ENCODE data around the gene FBXO8.

GRCh38 chr4:174189392-174190015 is 94.0 kb downstream of the FBXO8 start:
- TF ChIP-seq, protein P1, sequence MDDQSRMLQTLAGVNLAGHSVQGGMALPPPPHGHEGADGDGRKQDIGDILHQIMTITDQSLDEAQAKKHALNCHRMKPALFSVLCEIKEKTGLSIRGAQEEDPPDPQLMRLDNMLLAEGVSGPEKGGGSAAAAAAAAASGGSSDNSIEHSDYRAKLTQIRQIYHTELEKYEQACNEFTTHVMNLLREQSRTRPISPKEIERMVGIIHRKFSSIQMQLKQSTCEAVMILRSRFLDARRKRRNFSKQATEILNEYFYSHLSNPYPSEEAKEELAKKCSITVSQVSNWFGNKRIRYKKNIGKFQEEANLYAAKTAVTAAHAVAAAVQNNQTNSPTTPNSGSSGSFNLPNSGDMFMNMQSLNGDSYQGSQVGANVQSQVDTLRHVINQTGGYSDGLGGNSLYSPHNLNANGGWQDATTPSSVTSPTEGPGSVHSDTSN (CRISPR knock-in tag; IDR thresholded peaks at IDR 0.05), result no peak
- TF ChIP-seq KLF10 (tag by site-specific recombination; IDR thresholded peaks at IDR 0.05), result no peak
- TF ChIP-seq, protein P2, sequence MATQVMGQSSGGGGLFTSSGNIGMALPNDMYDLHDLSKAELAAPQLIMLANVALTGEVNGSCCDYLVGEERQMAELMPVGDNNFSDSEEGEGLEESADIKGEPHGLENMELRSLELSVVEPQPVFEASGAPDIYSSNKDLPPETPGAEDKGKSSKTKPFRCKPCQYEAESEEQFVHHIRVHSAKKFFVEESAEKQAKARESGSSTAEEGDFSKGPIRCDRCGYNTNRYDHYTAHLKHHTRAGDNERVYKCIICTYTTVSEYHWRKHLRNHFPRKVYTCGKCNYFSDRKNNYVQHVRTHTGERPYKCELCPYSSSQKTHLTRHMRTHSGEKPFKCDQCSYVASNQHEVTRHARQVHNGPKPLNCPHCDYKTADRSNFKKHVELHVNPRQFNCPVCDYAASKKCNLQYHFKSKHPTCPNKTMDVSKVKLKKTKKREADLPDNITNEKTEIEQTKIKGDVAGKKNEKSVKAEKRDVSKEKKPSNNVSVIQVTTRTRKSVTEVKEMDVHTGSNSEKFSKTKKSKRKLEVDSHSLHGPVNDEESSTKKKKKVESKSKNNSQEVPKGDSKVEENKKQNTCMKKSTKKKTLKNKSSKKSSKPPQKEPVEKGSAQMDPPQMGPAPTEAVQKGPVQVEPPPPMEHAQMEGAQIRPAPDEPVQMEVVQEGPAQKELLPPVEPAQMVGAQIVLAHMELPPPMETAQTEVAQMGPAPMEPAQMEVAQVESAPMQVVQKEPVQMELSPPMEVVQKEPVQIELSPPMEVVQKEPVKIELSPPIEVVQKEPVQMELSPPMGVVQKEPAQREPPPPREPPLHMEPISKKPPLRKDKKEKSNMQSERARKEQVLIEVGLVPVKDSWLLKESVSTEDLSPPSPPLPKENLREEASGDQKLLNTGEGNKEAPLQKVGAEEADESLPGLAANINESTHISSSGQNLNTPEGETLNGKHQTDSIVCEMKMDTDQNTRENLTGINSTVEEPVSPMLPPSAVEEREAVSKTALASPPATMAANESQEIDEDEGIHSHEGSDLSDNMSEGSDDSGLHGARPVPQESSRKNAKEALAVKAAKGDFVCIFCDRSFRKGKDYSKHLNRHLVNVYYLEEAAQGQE (tag by site-specific recombination; IDR thresholded peaks at IDR 0.05), result no peak
- TF ChIP-seq ZNF280D (tag by site-specific recombination; IDR thresholded peaks at IDR 0.05), result no peak

All from HEK293 (cell line).